Activated T-cell treated with anti-CD3 and anti-CD28 coated beads, Interleukin-2, amount 50 U/mL, for 1 hour (primary cell): ENCODE results near the gene TBRG4.

Source experiments
- DNase-seq: peaks from one replicate; pipeline ENCODE4 v3.0.0-alpha.2; 2020

Gene TBRG4

GRCh38 chr7:45050198-45050597, 61.3 kb downstream of the TBRG4 start:
- no peak for DNase-seq
